ENCODE data around the gene PDE7B.

PDE7B gene

DNA sequence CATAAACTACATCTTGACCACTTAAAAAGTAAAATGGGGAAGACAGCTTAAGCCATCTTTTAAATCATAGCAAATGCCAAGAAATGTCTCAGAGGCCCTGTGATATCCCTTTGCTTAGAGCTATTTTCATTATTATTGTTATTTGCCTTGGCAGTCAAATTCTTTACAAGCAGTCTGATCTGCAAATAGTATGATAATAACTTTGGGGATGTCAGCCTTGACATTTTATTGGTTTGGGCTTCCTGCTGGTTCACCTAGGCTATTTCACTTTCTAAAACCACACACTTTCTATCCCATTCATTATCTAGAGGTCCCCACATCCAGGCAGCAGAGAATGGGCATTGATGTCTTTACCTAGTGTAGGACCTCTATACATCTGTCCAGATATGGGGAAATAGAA, 125.1 kb downstream of the PDE7B start:
- TF ChIP-seq, protein P1, sequence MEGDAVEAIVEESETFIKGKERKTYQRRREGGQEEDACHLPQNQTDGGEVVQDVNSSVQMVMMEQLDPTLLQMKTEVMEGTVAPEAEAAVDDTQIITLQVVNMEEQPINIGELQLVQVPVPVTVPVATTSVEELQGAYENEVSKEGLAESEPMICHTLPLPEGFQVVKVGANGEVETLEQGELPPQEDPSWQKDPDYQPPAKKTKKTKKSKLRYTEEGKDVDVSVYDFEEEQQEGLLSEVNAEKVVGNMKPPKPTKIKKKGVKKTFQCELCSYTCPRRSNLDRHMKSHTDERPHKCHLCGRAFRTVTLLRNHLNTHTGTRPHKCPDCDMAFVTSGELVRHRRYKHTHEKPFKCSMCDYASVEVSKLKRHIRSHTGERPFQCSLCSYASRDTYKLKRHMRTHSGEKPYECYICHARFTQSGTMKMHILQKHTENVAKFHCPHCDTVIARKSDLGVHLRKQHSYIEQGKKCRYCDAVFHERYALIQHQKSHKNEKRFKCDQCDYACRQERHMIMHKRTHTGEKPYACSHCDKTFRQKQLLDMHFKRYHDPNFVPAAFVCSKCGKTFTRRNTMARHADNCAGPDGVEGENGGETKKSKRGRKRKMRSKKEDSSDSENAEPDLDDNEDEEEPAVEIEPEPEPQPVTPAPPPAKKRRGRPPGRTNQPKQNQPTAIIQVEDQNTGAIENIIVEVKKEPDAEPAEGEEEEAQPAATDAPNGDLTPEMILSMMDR (IDR thresholded peaks at IDR 0.05; ENCODE audit: low read depth, low read length), result no peak
- no peak overlapping the region for H3K4me3 ChIP-seq (ENCODE audit: low read depth, low read length)

DNA sequence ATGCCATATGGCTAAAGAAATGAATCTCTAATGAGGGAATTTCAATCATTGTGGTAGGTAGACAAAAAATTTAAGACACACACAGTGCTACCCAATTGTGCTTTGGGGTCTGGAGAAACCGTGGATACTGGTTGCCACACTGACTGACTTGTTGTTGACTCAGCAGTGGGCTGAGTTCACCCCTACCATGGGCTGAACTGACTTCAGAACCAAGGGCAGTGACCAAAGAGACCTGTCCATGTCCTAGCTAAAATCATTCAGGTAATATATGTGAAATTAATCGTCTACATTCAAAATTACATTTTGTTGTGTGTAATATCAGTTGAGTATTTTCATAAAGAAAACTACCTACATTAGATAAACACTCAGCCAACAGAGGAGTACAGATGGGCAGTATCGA, 131.6 kb downstream of the PDE7B start:
- TF ChIP-seq, protein P1 (IDR thresholded peaks at IDR 0.05; ENCODE audit: low read depth, low read length), result no peak

DNA sequence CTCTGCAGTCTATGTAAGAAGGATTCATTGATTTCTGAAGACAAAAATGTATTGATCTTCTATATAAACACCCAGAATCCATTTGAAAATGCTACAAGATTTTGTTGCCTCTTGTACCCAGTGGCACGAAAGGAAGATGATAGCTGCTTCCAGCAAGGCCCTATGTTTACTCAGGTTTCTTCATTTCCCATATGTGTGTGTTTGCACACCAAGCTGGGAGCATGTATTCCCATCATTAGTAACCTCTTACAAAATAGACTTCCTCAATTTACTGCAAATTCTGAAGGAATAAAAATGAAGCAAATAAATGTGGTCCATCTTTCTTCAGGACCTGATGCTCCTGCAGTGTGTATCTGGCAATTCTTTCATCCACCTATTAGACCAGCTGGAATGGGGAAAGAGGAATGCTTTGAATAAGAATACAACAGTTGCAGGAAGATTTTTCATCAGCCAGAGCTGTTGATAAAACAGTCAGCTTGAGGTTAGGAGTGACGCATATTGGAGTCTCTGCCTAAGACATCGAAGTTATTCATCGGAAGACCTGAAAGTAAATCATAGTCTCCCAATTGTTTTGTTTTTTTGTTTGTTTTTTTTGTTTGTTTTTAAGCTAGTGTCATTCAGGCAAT, 132.3 kb downstream of the PDE7B start:
- TF ChIP-seq, protein P1 (IDR thresholded peaks at IDR 0.05; ENCODE audit: low read depth, low read length), result no peak
- H3K4me3 ChIP-seq (ENCODE audit: low read depth, low read length), result no peak overlapping the region

More for the DNA sequence above, 131.6 kb downstream of the PDE7B start:
- no peak overlapping the region for H3K4me3 ChIP-seq (ENCODE audit: low read depth, low read length)

DNA sequence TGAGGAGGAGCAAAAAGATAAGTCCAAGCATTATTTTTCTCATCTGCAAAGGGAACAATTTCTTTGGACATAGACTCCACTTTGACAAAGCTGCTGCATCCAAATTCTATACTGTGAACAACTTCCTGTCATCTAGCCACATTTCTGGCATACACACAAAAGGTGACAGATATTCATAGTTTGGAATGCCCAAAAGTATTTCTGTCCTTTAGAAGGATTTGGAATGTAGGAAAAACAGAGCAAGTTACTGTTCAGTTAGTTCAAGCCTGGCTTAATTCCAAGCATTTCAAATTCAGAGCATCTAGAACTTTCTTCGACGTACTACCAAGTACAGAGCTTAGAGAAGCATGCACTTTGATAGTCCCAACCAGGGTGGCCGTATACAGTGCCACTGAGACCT, 134.0 kb downstream of the PDE7B start:
- no peak overlapping the region for H3K4me3 ChIP-seq (ENCODE audit: low read depth, low read length)
- TF ChIP-seq, protein P1 (IDR thresholded peaks at IDR 0.05; ENCODE audit: low read depth, low read length), result no peak

DNA sequence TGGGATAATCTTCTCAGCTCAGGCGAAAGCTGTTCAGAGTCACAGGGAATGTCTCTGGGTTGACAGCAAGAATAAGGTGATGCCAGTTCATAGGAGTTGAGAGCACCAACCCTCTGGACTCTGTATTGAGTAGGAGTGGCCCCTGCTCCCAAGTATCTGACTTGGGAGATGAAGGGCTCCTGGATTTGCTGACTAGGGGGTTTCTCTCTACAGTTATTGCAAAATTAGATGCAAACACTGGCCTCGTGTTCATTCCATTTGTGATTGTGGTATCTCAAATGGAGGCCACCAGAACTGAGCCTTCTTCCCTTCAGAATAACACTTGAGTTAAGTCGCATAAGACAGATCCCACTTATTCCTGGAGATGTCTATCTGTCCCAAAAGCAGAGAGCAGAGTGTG, 135.7 kb downstream of the PDE7B start:
- TF ChIP-seq, protein P1 (IDR thresholded peaks at IDR 0.05; ENCODE audit: low read depth, low read length), result no peak
- no peak overlapping the region for H3K4me3 ChIP-seq (ENCODE audit: low read depth, low read length)

DNA sequence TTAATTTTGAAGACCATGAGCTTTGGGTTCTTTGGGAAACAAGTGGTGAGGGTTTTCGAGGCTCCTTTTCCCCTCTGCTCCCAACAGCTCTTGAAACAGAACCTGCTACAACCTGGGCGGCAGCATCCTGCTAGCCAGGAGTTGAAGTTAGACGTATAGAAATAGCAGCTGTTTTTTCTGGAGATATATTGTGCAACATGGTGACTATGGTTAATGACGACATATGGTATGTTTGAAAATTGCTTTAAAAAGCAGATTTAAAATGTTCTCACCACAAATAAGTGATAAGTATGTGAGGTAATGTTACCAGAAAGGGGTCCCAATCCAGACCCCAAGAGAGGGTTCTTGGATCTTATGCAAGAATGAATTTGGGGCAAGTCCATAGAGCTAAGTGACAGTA, 138.9 kb downstream of the PDE7B start:
- TF ChIP-seq, protein P1 (IDR thresholded peaks at IDR 0.05; ENCODE audit: low read depth, low read length), result no peak
- H3K4me3 ChIP-seq (ENCODE audit: low read depth, low read length), result no peak overlapping the region

DNA sequence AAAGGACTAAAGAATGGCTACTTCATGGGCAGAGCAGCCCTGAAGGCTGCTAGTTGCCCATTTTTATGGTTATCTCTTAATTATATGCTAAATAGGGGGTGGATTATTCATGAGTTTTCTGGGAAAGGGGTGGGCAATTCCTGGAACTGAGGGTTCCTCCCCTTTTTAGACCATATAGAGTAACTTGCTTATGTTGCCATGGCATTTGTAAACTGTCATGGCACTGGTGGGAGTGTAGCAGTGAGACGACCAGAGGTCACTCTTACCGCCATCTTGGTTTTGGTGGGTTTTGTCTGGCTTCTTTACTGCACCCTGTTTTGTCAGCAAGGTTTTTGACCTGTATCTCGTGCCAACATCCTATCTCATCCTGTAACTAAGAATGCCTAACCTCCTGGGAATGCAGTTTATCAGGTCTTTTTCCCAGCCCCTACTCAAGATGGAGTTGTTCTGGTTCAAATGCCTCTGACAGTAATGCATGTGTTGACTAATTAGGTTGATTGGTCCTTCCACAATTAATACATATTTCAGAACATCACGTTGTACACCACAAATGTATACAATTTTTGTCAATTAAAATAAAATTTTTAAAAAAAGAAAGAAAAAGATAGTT, 139.5 kb downstream of the PDE7B start:
- TF ChIP-seq, protein P1 (IDR thresholded peaks at IDR 0.05; ENCODE audit: low read depth, low read length), result no peak
- H3K4me3 ChIP-seq (ENCODE audit: low read depth, low read length), result no peak overlapping the region
